Thyroid gland (tissue), 4 donors: ENCODE measurements around the gene NRG3.

Experiments used
- CTCF ChIP-seq, 6 experiments: fragments of 200-600 bp in 3 of 6; fragments of 450-650 bp in 3 of 6; sonication (generic) in 3 of 6; IDR thresholded peaks; one replicate each; pipeline ENCODE4 v1.5.1; 2016 to 2019; ENCODE audit warnings: antibody characterized with exemption in 6 of 6, mild to moderate bottlenecking in 2 of 6, inconsistent platforms in 1 of 6, moderate library complexity in 1 of 6
- POLR2A ChIP-seq, 2 donors: fragments of 450-650 bp; IDR thresholded peaks; one replicate each; pipeline ENCODE4 v1.6.1; 2017; ENCODE audit warnings: antibody characterized with exemption in 2 of 2, mild to moderate bottlenecking in 2 of 2, moderate library complexity in 1 of 2

- no peak for TF ChIP-seq CTCF (IDR thresholded peaks at IDR 0.05)
- TF ChIP-seq POLR2A (IDR thresholded peaks at IDR 0.05): no peak
Observed at GRCh38 chr10:82294874-82295378, 419.9 kb downstream of the NRG3 start.
